Dendritic cell treated with granulocyte-macrophage colony-stimulating factor and Interleukin-4, amounts not matched to agents 40 ng/mL and 50 ng/mL, for 4 days (primary cell): ENCODE data around the gene DPYSL3.
"Not testable (repeated sequence)": the region's sequence is repeated elsewhere in the genome, so short reads cannot be mapped to it uniquely, and the experiment has no call there.

Experiments used
- H3K27ac Mint-ChIP-seq: one replicate; pipeline ENCODE4 v1.8.0; 2022; ENCODE audit warnings: mild to moderate bottlenecking, mixed read lengths
- H3K27me3 Mint-ChIP-seq: one replicate; pipeline ENCODE4 v1.8.0; 2022; ENCODE audit warnings: mild to moderate bottlenecking, mixed read lengths
- H3K36me3 Mint-ChIP-seq: one replicate; pipeline ENCODE4 v1.8.0; 2022; ENCODE audit warnings: low read depth, mixed read lengths
- H3K4me1 Mint-ChIP-seq: one replicate; pipeline ENCODE4 v1.8.0; 2022; ENCODE audit warnings: low read depth, mixed read lengths
- H3K4me3 Mint-ChIP-seq: one replicate; pipeline ENCODE4 v1.8.0; 2022; ENCODE audit warnings: mild to moderate bottlenecking, moderate library complexity, mixed read lengths
- H3K9me3 Mint-ChIP-seq: one replicate; pipeline ENCODE4 v1.8.0; 2022; ENCODE audit warnings: mixed read lengths
- intact Hi-C: fragments of 100-400 bp; cut with micrococcal nuclease; formaldehyde crosslinking; loops from one replicate; pipeline ENCODE4 v1.15.0; 2022

Gene DPYSL3

GRCh38 chr5:147384346-147385193 lies 125.3 kb downstream of the DPYSL3 start:
- Mint-ChIP-seq H3K4me1 (no peaks in the 10 kb centered on the region), H3K9me3 (no peaks in the 10 kb centered on the region), H3K4me3 (no peak overlapping the region), H3K27me3 (no peaks in the 10 kb centered on the region), H3K27ac (no peak overlapping the region), H3K36me3 (no peaks in the 10 kb centered on the region)
- intact Hi-C loops, result no loop called here

- no peaks in the 10 kb centered on the region for H3K4me1 Mint-ChIP-seq
- no peak overlapping the region for H3K27ac Mint-ChIP-seq
- H3K27me3 Mint-ChIP-seq, result no peaks in the 10 kb centered on the region
- H3K36me3 Mint-ChIP-seq, result no peaks in the 10 kb centered on the region
- no peak overlapping the region for H3K4me3 Mint-ChIP-seq
- no peaks in the 10 kb centered on the region for H3K9me3 Mint-ChIP-seq
- intact Hi-C loops, result no loop called here
Measured at GRCh38 chr5:147382776-147383175, 127.1 kb downstream of the DPYSL3 start.

- Mint-ChIP-seq H3K4me1 (no peaks in the 10 kb centered on the region), H3K36me3 (no peaks in the 10 kb centered on the region), H3K27ac (no peak overlapping the region), H3K9me3 (no peaks in the 10 kb centered on the region), H3K27me3 (no peaks in the 10 kb centered on the region), H3K4me3 (no peak overlapping the region)
- intact Hi-C loops, result no loop called here
Measured at GRCh38 chr5:147381555-147381954, 128.3 kb downstream of the DPYSL3 start.

GRCh38 chr5:147377682-147378081 lies 132.2 kb downstream of the DPYSL3 start:
- H3K4me1 Mint-ChIP-seq, result no peaks in the 10 kb centered on the region
- intact Hi-C loops, result loop anchor here (10.0 kb wide), 1 partner anchor 183 kb away; no protein-coding TSS in a partner anchor
- H3K27me3 Mint-ChIP-seq, result no peaks in the 10 kb centered on the region
- H3K36me3 Mint-ChIP-seq, result no peaks in the 10 kb centered on the region
- H3K27ac Mint-ChIP-seq, result no peak overlapping the region
- no peaks in the 10 kb centered on the region for H3K9me3 Mint-ChIP-seq
- no peak overlapping the region for H3K4me3 Mint-ChIP-seq

- Mint-ChIP-seq H3K9me3 (no peaks in the 10 kb centered on the region), H3K4me3 (no peak overlapping the region), H3K27me3 (no peaks in the 10 kb centered on the region), H3K27ac (no peak overlapping the region), H3K4me1 (no peaks in the 10 kb centered on the region), H3K36me3 (no peaks in the 10 kb centered on the region)
- intact Hi-C loops, result loop anchor here (10.0 kb wide), 1 partner anchor 180 kb away; no protein-coding TSS in a partner anchor
Measured at GRCh38 chr5:147375151-147375550, 134.7 kb downstream of the DPYSL3 start.

- no peaks in the 10 kb centered on the region for H3K4me1 Mint-ChIP-seq
- no peaks in the 10 kb centered on the region for H3K27me3 Mint-ChIP-seq
- no peak overlapping the region for H3K4me3 Mint-ChIP-seq
- H3K9me3 Mint-ChIP-seq, result no peaks in the 10 kb centered on the region
- H3K36me3 Mint-ChIP-seq, result no peaks in the 10 kb centered on the region
- intact Hi-C loops, result loop anchor here (10.0 kb wide), 1 partner anchor 179 kb away; no protein-coding TSS in a partner anchor
- no peak overlapping the region for H3K27ac Mint-ChIP-seq
Measured at GRCh38 chr5:147373328-147373727, 136.5 kb downstream of the DPYSL3 start.

GRCh38 chr5:147372191-147372590 lies 137.7 kb downstream of the DPYSL3 start:
- Mint-ChIP-seq H3K4me3 (no peak overlapping the region), H3K4me1 (no peaks in the 10 kb centered on the region), H3K27ac (no peak overlapping the region), H3K9me3 (no peaks in the 10 kb centered on the region), H3K36me3 (no peaks in the 10 kb centered on the region), H3K27me3 (no peaks in the 10 kb centered on the region)
- intact Hi-C loops, result loop anchor here (10.0 kb wide), 1 partner anchor 177 kb away; no protein-coding TSS in a partner anchor

- no peaks in the 10 kb centered on the region for H3K27me3 Mint-ChIP-seq
- no peak overlapping the region for H3K4me3 Mint-ChIP-seq
- no peaks in the 10 kb centered on the region for H3K4me1 Mint-ChIP-seq
- H3K27ac Mint-ChIP-seq, result no peak overlapping the region
- H3K9me3 Mint-ChIP-seq, result no peaks in the 10 kb centered on the region
- intact Hi-C loops, result loop anchor here (10.0 kb wide), 1 partner anchor 176 kb away; no protein-coding TSS in a partner anchor
- H3K36me3 Mint-ChIP-seq, result no peaks in the 10 kb centered on the region
Measured at GRCh38 chr5:147371290-147371689, 138.6 kb downstream of the DPYSL3 start.

- Mint-ChIP-seq H3K4me3 (no peak overlapping the region), H3K9me3 (no peaks in the 10 kb centered on the region), H3K27me3 (peaks cover 1% of the 10 kb centered on the region), H3K36me3 (no peaks in the 10 kb centered on the region), H3K4me1 (no peaks in the 10 kb centered on the region), H3K27ac (no peak overlapping the region)
- intact Hi-C loops, result loop anchor here (2.0 to 10.0 kb wide), 2 partner anchors 175 to 271 kb away; no protein-coding TSS in a partner anchor
Measured at GRCh38 chr5:147369742-147370374, 140.0 kb downstream of the DPYSL3 start.

- H3K36me3 Mint-ChIP-seq, H3K27me3 Mint-ChIP-seq, H3K4me3 Mint-ChIP-seq, H3K9me3 Mint-ChIP-seq, H3K4me1 Mint-ChIP-seq, H3K27ac Mint-ChIP-seq, intact Hi-C loops: not testable (repeated sequence)
Measured at GRCh38 chr5:147367381-147367780, 142.5 kb downstream of the DPYSL3 start.

GRCh38 chr5:147361441-147362175 lies 148.3 kb downstream of the DPYSL3 start:
- intact Hi-C loops, result no loop called here
- Mint-ChIP-seq H3K4me3 (no peak overlapping the region), H3K27me3 (peaks cover 5% of the 10 kb centered on the region), H3K36me3 (no peaks in the 10 kb centered on the region), H3K4me1 (no peaks in the 10 kb centered on the region), H3K9me3 (no peaks in the 10 kb centered on the region), H3K27ac (no peak overlapping the region)

- Mint-ChIP-seq H3K27me3 (peaks cover 5% of the 10 kb centered on the region), H3K4me3 (no peak overlapping the region), H3K27ac (no peak overlapping the region), H3K9me3 (no peaks in the 10 kb centered on the region), H3K4me1 (no peaks in the 10 kb centered on the region), H3K36me3 (no peaks in the 10 kb centered on the region)
- intact Hi-C loops, result no loop called here
Measured at GRCh38 chr5:147360816-147361215, 149.1 kb downstream of the DPYSL3 start.

GRCh38 chr5:147359581-147359980 lies 150.3 kb downstream of the DPYSL3 start:
- Mint-ChIP-seq H3K4me1 (no peaks in the 10 kb centered on the region), H3K27ac (no peak overlapping the region), H3K27me3 (peaks cover 6% of the 10 kb centered on the region), H3K4me3 (no peak overlapping the region), H3K36me3 (no peaks in the 10 kb centered on the region), H3K9me3 (no peaks in the 10 kb centered on the region)
- intact Hi-C loops, result no loop called here

GRCh38 chr5:147359101-147359500 lies 150.8 kb downstream of the DPYSL3 start:
- Mint-ChIP-seq H3K4me1 (no peaks in the 10 kb centered on the region), H3K27me3 (peaks cover 6% of the 10 kb centered on the region), H3K36me3 (no peaks in the 10 kb centered on the region), H3K4me3 (no peak overlapping the region), H3K27ac (no peak overlapping the region), H3K9me3 (no peaks in the 10 kb centered on the region)
- intact Hi-C loops, result no loop called here
